Measurements from ENCODE around the gene HPSE. TPM values are rescaled to one million over a fixed set of nuclear protein-coding genes. Genes with fewer than 3 reads are reported as not detected.

The HPSE gene
- total RNA-seq, 1 donor from 2014 or later = 1.0 TPM

DNA sequence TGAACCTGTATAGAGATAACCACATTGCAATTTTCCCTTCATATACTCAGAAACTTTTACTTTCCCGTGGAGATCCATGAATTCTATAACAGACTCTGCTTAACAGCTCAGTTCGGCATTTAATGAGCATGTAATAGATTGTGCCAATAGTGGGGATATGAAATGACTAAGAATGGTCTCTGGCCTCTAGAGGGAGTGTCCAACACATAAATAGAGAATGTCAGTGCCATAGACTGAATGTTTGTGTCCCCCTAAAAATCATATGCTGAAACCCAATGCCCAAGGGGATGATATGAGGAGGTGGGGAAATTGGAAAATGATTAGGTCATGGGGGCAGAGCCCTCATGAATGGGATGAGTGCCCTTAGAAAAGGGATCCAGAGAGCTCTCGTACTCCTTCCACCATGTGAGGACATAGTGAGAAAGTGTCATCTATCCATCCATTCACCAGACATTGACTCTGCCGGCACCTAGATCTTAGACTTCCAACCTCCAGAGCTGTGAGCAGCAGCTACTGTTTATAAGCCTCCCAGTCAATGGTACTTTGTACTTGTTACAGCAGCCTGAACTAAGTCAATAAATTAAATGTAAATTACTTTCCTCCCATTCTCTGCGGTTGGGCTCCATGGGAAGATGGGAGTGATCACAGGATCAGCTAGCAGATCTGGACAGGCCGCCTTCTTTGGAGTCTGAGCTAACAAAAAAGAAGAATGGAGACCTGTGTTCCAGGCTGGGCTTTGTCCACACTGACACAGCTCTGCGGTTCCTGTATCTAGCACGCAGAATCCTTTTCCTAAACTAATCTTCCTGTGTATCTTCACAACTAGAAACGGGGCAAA is 28.1 kb upstream of the HPSE start:
- Histone ChIP-seq H3K27ac (ENCODE audit: low read depth, low read length) (peak overlapping the region; percentile 42), H3K9ac (ENCODE audit: low read depth in 1 of 3, low read length in 3 of 3) (no peak overlapping the region), H3K27me3 (ENCODE audit: control insufficient read depth in 3 of 3, insufficient read depth in 3 of 3, low read length in 3 of 3) (no peaks in the 10 kb centered on the region), H3K9me3 (ENCODE audit: control insufficient read depth in 3 of 3, low read length in 3 of 3) (no peaks in the 10 kb centered on the region), H3K36me3 (ENCODE audit: control insufficient read depth in 3 of 3, insufficient read depth in 3 of 3, low read length in 3 of 3) (no peaks in the 10 kb centered on the region), H3K4me1 (ENCODE audit: control insufficient read depth in 3 of 3, insufficient read depth in 3 of 3, low read length in 3 of 3) (peaks cover 3 to 6% (median 4%) of the 10 kb centered on the region in 3 donors), H3K4me3 (ENCODE audit: low read length in 3 of 3) (no peak overlapping the region)

DNA sequence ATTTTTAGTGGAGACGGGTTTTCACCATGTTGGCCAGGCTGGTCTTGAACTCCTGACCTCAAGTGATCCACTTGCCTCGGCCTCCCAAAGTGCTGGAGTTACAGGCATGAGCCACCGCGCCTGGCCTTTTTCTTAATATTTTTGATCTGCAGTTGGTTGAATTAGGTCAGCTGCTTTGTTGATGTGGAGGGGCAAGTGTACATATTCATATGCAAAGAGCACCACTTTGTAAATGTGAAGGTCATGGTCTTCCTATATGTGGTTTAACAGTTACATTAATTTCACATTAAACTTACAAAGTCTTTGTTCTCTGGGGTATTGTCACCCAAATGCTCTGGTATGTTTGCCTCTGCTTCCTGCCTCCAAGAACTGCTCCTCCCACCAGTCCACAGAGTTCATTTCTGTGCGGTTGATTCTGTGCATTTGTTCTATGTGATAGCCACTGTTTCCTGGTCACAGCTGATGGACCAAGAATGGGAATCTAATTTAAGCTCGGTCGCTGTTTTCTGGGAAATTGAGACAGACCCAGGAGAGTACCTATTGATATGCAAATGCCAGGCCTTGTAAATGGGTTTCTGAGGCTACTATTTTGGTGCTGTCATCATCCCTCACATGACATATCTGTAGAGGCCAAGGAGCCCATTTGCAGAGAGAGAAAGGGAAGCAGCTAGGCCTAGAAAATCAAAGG is 26.9 kb upstream of the HPSE start:
- Histone ChIP-seq H3K9me3 (ENCODE audit: control insufficient read depth in 3 of 3, low read length in 3 of 3) (no peaks in the 10 kb centered on the region), H3K27ac (ENCODE audit: low read depth, low read length) (peak overlapping the region; percentile 42), H3K4me3 (ENCODE audit: low read length in 3 of 3) (peak overlapping the region in 1 of 3 donors; percentile 38), H3K36me3 (ENCODE audit: control insufficient read depth in 3 of 3, insufficient read depth in 3 of 3, low read length in 3 of 3) (no peaks in the 10 kb centered on the region), H3K9ac (ENCODE audit: low read depth in 1 of 3, low read length in 3 of 3) (no peak overlapping the region), H3K4me1 (ENCODE audit: control insufficient read depth in 3 of 3, insufficient read depth in 3 of 3, low read length in 3 of 3) (peaks cover 3 to 9% (median 4%) of the 10 kb centered on the region in 3 donors), H3K27me3 (ENCODE audit: control insufficient read depth in 3 of 3, insufficient read depth in 3 of 3, low read length in 3 of 3) (no peaks in the 10 kb centered on the region)

DNA sequence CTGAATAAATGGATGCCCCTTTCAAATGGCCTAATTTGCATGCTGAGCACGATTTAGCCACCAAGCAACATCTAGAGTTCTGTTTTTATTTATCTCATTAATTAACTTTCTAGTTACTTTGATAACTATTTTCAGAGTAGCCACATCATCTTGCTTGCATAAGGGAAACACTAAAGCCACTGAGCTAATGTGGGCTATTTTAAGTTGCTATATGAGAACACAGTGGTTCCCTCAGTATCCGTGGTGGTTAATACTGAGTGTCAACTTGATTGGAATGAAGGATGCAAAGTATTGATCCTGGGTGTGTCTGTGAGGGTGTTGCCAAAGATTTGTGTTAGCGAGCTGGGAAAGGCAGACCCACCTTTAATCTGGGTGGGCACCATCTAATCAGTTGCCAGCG is 25.4 kb upstream of the HPSE start:
- Histone ChIP-seq H3K27ac (ENCODE audit: low read depth, low read length) (peak overlapping the region; percentile 79), H3K9ac (ENCODE audit: low read depth in 1 of 3, low read length in 3 of 3) (peak overlapping the region in 2 of 3 donors; percentile 10 to 20), H3K36me3 (ENCODE audit: control insufficient read depth in 3 of 3, insufficient read depth in 3 of 3, low read length in 3 of 3) (no peaks in the 10 kb centered on the region), H3K4me1 (ENCODE audit: control insufficient read depth in 3 of 3, insufficient read depth in 3 of 3, low read length in 3 of 3) (peaks cover 3 to 9% (median 5%) of the 10 kb centered on the region in 3 donors), H3K27me3 (ENCODE audit: control insufficient read depth in 3 of 3, insufficient read depth in 3 of 3, low read length in 3 of 3) (no peaks in the 10 kb centered on the region), H3K9me3 (ENCODE audit: control insufficient read depth in 3 of 3, low read length in 3 of 3) (no peaks in the 10 kb centered on the region), H3K4me3 (ENCODE audit: low read length in 3 of 3) (peak overlapping the region; percentile 38 to 49 (median 45))

DNA sequence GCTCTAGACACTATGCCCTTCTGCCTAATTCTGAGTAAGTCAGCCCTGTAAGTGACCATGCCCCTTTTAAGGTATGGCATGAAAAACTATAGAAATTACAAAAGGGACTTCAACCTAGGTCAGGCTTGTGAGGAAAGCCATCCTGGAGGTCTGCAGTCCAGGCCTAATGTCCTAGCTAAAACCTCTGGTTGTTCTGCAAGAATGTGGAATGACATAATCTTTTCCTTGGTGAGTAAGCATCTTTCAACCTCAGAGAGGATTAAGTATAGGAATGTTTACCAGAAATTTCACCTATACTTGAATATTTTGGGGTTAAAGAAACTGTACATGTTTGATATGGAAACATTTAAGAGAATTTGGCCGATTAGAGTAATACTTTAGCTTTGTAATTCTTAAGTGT is 23.8 kb upstream of the HPSE start:
- Histone ChIP-seq H3K9me3 (ENCODE audit: control insufficient read depth in 3 of 3, low read length in 3 of 3) (no peaks in the 10 kb centered on the region), H3K4me1 (ENCODE audit: control insufficient read depth in 3 of 3, insufficient read depth in 3 of 3, low read length in 3 of 3) (peaks cover 3 to 9% (median 5%) of the 10 kb centered on the region in 3 donors), H3K9ac (ENCODE audit: low read depth in 1 of 3, low read length in 3 of 3) (no peak overlapping the region), H3K27ac (ENCODE audit: low read depth, low read length) (no peak overlapping the region), H3K27me3 (ENCODE audit: control insufficient read depth in 3 of 3, insufficient read depth in 3 of 3, low read length in 3 of 3) (no peaks in the 10 kb centered on the region), H3K4me3 (ENCODE audit: low read length in 3 of 3) (no peak overlapping the region), H3K36me3 (ENCODE audit: control insufficient read depth in 3 of 3, insufficient read depth in 3 of 3, low read length in 3 of 3) (no peaks in the 10 kb centered on the region)

DNA sequence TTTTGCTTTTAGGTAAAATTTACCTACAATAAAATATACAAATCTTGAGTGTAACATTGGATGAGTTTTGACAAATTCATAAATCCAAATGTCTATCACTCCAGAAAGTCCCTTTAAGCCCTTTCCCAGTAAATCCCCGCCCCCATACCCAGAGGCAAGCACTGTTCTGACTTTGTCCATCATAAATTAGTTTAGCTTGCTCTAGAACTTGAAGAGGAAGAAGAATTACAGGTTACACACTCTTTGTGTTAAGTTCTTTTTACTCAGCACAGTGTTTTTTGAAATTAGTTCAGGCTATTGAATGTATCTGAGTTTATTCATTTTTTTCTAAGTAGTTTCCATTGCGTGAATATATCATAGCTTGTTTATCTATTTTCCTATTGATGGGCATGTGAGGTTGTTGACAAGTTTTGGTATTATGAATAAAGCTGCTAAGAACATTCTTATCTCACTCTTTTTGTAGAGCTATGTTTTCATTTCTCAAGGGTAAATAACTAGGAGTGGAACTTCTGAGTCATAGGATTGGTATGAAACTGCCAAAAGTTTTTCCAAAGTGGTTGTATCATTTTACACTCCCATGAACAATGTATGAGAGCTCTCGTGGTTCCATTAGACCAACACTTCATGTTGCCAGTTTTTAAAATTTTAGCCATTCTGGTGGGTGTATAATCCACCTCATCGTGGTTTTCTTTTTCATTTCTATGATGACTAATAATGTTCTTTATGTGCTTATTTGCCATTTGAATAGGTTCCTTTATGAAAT is 22.4 kb upstream of the HPSE start:
- Histone ChIP-seq H3K9ac (ENCODE audit: low read depth in 1 of 3, low read length in 3 of 3) (no peak overlapping the region), H3K9me3 (ENCODE audit: control insufficient read depth in 3 of 3, low read length in 3 of 3) (no peaks in the 10 kb centered on the region), H3K4me1 (ENCODE audit: control insufficient read depth in 3 of 3, insufficient read depth in 3 of 3, low read length in 3 of 3) (peaks cover 3 to 9% (median 5%) of the 10 kb centered on the region in 3 donors), H3K27ac (ENCODE audit: low read depth, low read length) (peak overlapping the region; percentile 10), H3K36me3 (ENCODE audit: control insufficient read depth in 3 of 3, insufficient read depth in 3 of 3, low read length in 3 of 3) (no peaks in the 10 kb centered on the region), H3K27me3 (ENCODE audit: control insufficient read depth in 3 of 3, insufficient read depth in 3 of 3, low read length in 3 of 3) (no peaks in the 10 kb centered on the region), H3K4me3 (ENCODE audit: low read length in 3 of 3) (no peak overlapping the region)

DNA sequence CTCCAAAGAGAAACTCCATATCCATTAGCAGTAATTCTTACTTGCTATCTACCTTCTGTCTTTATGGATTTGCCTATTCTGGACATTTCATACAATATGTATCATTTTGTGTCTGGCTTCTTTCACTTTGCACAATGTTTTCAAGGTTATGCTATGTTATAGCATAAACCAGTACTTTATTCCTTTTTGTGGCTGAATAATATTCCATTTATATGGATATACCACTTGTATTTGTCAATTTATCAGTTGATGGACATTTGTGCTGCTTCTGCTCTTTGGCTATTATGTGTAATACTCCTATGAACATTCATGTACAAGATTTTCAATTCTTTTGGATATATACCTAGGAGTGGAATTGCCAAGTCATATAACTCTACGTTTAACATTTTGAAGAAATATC is 18.9 kb upstream of the HPSE start:
- Histone ChIP-seq H3K27ac (ENCODE audit: low read depth, low read length) (no peak overlapping the region), H3K36me3 (ENCODE audit: control insufficient read depth in 3 of 3, insufficient read depth in 3 of 3, low read length in 3 of 3) (no peaks in the 10 kb centered on the region), H3K9ac (ENCODE audit: low read depth in 1 of 3, low read length in 3 of 3) (no peak overlapping the region), H3K9me3 (ENCODE audit: control insufficient read depth in 3 of 3, low read length in 3 of 3) (no peaks in the 10 kb centered on the region), H3K4me3 (ENCODE audit: low read length in 3 of 3) (no peak overlapping the region), H3K27me3 (ENCODE audit: control insufficient read depth in 3 of 3, insufficient read depth in 3 of 3, low read length in 3 of 3) (no peaks in the 10 kb centered on the region), H3K4me1 (ENCODE audit: control insufficient read depth in 3 of 3, insufficient read depth in 3 of 3, low read length in 3 of 3) (peaks cover 0 to 4% (median 2%) of the 10 kb centered on the region in 3 donors)

DNA sequence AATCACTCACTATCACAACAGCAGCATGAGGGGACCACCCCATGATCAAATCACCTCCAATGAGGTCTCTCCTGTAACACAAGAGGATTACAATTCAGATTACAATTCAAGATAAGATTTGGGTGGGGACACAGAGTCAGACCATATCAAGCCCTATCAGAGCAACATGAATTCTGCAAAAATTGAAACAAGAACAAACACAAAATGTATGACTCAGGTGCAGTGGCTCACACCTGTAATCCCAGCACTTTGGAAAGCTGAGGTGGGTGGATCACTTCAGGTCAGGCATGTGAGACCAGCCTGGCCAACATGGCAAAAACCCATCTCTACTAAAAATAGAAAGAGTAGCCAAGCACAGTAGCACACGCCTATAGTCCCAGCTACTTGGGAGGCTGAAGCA is 13.4 kb upstream of the HPSE start:
- Histone ChIP-seq H3K9me3 (ENCODE audit: control insufficient read depth in 3 of 3, low read length in 3 of 3) (no peaks in the 10 kb centered on the region), H3K36me3 (ENCODE audit: control insufficient read depth in 3 of 3, insufficient read depth in 3 of 3, low read length in 3 of 3) (no peaks in the 10 kb centered on the region), H3K4me3 (ENCODE audit: low read length in 3 of 3) (no peak overlapping the region), H3K9ac (ENCODE audit: low read depth in 1 of 3, low read length in 3 of 3) (no peak overlapping the region), H3K27me3 (ENCODE audit: control insufficient read depth in 3 of 3, insufficient read depth in 3 of 3, low read length in 3 of 3) (no peaks in the 10 kb centered on the region), H3K27ac (ENCODE audit: low read depth, low read length) (no peak overlapping the region), H3K4me1 (ENCODE audit: control insufficient read depth in 3 of 3, insufficient read depth in 3 of 3, low read length in 3 of 3) (no peaks in the 10 kb centered on the region)

DNA sequence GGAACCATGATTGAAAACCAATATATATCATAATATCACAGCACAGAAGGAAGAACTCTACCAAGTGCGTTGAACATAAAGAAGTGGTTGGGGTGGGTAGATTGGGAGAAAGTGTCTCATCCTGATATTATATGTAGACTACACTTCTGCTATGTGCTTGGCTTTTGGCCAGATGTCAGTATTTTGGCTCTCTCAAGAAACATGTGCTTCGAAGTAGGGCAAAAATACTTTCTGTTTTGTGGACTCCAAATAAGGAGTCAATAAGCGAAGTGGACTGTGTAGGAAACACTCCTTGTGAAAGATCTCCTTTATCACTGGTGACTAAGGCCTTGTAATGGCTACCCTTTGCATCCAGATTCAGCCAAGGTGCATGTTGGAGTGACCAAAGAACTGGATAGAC is 7.8 kb upstream of the HPSE start:
- Histone ChIP-seq H3K27ac (ENCODE audit: low read depth, low read length) (no peak overlapping the region), H3K36me3 (ENCODE audit: control insufficient read depth in 3 of 3, insufficient read depth in 3 of 3, low read length in 3 of 3) (no peaks in the 10 kb centered on the region), H3K9me3 (ENCODE audit: control insufficient read depth in 3 of 3, low read length in 3 of 3) (peaks cover 0 to 2% (median 0%) of the 10 kb centered on the region in 3 donors)

DNA sequence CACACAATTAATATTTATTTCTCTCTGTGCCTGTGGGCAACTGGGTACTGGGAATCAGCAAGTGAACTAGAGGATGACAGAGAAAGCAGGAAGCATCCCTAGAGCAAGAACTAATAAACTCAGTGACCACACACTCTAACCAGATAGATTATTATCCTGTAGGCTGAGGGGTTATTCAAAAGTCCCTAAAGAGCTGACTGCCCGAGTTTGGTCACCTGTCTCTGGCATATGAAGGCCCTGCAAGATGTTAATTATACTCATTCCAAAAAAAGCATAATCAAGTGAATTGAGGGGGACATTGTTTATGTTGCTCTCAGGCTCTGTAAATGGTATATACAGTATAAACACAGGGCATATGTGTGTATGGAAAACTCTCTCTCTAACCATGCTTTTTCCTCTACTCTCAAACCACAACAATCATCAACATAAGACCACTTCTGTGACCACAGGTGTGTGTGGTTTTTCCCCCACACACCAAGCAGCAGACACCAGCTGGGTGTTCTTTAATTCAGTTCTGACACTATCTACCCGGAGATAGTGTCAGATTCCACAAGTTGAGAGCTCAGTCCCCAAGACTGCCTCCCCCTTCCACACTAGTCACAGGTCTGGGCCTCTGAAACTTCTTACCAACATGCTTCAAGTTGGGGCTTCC is 6.2 kb upstream of the HPSE start:
- peaks cover 0 to 3% (median 0%) of the 10 kb centered on the region in 3 donors for H3K27me3 ChIP-seq (ENCODE audit: control insufficient read depth in 3 of 3, insufficient read depth in 3 of 3, low read length in 3 of 3)
- H3K9ac ChIP-seq (ENCODE audit: low read depth in 1 of 3, low read length in 3 of 3) = no peak overlapping the region
- H3K36me3 ChIP-seq (ENCODE audit: control insufficient read depth in 3 of 3, insufficient read depth in 3 of 3, low read length in 3 of 3) = no peaks in the 10 kb centered on the region
- H3K9me3 ChIP-seq (ENCODE audit: control insufficient read depth in 3 of 3, low read length in 3 of 3) = peaks cover 0 to 2% (median 0%) of the 10 kb centered on the region in 3 donors
- H3K27ac ChIP-seq (ENCODE audit: low read depth, low read length) = no peak overlapping the region
- no peak overlapping the region for H3K4me3 ChIP-seq (ENCODE audit: low read length in 3 of 3)
- H3K4me1 ChIP-seq (ENCODE audit: control insufficient read depth in 3 of 3, insufficient read depth in 3 of 3, low read length in 3 of 3) = peaks cover 0 to under 1% (median 0%) of the 10 kb centered on the region in 3 donors

More for the DNA sequence above, 7.8 kb upstream of the HPSE start:
- no peak overlapping the region for H3K9ac ChIP-seq (ENCODE audit: low read depth in 1 of 3, low read length in 3 of 3)
- H3K27me3 ChIP-seq (ENCODE audit: control insufficient read depth in 3 of 3, insufficient read depth in 3 of 3, low read length in 3 of 3) = no peaks in the 10 kb centered on the region
- H3K4me3 ChIP-seq (ENCODE audit: low read length in 3 of 3) = no peak overlapping the region
- H3K4me1 ChIP-seq (ENCODE audit: control insufficient read depth in 3 of 3, insufficient read depth in 3 of 3, low read length in 3 of 3) = no peaks in the 10 kb centered on the region
